GM18907 (cell line): ENCODE results near the gene SHC3.
"Not testable (repeated sequence)": the region's sequence is repeated elsewhere in the genome, so short reads cannot be mapped to it uniquely, and the experiment has no call there.

Experiments used
- ATAC-seq: cut with Tn5 transposase; IDR thresholded peaks from one replicate; pipeline ENCODE4 v1.9.1; 2021; ENCODE audit warnings: mild to moderate bottlenecking, moderate library complexity; ENCODE audit not compliant: unreplicated experiment

The SHC3 gene, protein sequence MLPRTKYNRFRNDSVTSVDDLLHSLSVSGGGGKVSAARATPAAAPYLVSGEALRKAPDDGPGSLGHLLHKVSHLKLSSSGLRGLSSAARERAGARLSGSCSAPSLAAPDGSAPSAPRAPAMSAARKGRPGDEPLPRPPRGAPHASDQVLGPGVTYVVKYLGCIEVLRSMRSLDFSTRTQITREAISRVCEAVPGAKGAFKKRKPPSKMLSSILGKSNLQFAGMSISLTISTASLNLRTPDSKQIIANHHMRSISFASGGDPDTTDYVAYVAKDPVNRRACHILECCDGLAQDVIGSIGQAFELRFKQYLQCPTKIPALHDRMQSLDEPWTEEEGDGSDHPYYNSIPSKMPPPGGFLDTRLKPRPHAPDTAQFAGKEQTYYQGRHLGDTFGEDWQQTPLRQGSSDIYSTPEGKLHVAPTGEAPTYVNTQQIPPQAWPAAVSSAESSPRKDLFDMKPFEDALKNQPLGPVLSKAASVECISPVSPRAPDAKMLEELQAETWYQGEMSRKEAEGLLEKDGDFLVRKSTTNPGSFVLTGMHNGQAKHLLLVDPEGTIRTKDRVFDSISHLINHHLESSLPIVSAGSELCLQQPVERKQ

DNA sequence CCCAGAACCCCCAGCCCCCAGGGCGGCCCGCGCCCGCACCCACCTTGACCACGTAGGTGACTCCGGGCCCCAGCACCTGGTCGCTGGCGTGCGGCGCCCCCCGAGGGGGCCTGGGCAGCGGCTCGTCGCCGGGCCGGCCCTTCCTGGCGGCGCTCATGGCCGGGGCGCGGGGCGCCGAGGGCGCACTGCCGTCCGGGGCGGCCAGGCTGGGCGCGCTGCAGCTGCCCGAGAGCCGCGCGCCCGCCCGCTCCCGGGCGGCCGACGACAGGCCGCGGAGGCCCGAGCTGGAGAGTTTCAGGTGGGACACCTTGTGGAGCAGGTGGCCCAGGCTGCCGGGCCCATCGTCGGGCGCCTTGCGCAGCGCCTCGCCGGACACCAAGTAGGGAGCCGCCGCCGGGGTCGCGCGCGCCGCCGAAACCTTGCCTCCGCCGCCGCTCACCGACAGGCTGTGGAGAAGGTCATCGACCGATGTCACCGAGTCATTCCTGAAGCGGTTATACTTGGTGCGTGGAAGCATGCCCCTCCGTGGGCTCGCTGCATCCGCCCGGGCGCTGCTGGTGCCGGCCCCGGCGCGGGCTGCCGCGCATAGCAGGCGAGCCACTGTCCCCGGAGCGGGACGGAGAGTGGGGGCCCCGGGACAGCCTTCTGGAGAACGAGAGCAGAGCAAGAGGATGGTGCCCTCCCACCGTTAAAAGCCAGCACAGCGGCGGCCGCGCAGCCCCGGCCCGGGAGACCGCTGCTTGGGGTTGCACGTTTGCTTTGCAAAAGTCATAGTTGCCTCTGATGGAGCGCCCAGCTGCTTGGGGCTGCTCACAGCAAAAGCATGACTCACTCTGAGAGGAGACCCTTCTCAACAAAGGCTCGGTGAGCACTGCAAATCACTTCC, at the start of gene SHC3:
Gene SHC3, minus strand, starts transcription at position 875 of the 886 bp plus-strand sequence. Its CDS starts 358 bp downstream, at position 517.
- ATAC-seq, result no peak

DNA sequence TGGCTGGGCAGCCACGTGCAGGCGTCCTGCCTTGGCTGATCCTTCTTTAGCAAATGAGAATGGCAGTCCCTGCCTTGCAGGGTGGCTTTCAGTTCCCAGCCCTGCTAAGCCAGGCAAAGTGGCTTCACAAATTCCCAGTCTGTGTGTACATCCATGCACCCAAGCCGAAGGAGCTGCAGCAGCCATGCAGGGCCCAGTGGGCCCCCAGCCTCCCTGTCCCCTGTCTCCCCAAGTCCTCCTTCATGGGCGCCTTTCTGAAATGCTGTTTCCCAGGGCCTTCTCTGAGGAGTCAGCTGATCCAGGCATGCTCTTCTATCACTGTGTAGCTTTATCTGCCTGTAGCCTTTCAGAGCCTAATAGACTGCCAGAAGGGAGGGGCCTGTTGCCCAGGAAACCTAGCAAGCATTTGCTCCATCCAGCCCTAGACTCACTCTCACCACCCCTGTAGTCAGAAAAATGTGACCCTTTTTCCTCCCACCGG, 47.4 kb upstream of the SHC3 start:
- ATAC-seq, result no peak

DNA sequence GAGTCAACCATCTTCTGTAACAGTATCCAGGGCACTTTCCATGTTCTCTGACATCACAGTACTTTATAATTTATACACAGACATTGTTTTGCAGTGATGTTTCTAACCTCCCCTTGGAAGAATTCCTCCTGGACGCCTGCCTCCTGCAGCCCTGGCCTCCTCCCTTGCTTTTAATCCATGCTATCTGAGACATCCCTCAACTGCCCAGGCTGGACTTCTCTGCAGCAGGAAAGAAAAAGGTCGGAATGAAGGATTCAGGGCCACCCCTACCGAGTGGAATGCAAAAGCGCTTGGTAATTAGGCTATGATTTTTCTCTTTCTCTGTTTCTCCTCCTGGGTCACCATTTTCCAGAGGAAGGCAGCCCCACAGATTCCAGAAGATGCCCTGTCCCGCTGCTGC, 47.0 kb upstream of the SHC3 start:
- ATAC-seq, result no peak

DNA sequence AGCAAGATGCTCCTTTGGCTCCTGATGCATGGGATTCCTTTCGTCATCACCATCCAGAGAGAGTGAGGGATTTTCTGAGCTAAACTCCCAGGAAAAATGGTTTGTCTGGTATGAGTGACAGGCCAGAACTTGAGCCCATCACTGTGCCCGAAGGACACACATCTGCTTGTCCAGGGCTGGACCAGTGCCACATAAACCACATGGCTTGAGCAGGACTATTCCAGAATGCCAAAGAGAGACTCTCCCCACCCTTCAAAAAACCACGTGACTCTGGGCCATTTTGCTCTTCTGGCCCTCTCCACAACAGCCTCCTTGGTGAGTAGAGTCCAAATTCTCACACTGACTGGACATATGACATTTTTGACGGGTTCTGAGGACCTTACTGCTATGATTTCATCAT, 46.4 kb upstream of the SHC3 start:
- no peak for ATAC-seq

DNA sequence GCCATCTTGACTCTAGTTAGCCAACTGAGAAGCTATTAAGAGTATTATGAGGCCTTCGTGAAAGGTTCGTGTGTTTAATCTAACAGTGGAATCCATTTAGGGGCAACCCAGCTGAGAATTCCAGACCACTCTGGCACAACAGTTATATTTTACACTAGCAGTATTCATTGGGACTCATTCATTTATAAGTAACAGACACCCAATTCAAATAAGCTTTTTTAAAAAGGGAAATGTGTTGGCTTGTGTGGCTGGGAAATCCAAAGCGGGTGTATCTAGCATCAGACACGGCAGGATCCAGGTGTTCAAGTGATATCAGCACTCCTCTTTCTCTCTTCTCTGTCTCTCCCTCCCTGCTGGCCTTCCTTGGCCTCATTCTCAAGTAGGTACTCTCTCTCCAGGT, 46.0 kb upstream of the SHC3 start:
- ATAC-seq, result no peak

DNA sequence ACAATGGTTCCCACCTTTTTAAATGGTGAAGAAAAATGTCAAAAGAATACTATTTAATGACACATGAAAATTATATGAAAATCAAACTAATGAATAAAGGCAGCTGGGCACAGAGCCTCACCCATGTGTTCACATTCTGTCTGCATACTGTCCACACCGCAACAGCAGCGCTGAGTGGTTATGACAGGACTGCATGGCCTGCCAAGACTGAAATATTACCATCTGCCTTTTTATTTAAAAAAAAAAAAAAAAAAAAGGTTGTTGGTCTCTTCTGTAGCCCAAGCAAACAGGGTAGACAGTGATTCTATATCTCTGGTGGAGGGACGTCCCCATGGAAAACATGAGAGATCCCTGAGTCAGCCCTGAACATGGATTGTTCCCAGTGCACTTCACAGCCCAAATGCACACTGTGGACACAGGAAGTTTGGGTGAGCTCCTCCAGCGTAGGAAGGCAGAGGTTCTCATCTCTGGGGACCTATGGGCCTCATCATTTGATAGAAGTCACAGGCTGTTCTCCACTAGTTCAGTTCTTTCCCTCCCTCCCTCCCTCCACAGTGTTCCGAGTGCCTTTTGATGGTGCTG, 44.9 kb upstream of the SHC3 start:
- no peak for ATAC-seq

DNA sequence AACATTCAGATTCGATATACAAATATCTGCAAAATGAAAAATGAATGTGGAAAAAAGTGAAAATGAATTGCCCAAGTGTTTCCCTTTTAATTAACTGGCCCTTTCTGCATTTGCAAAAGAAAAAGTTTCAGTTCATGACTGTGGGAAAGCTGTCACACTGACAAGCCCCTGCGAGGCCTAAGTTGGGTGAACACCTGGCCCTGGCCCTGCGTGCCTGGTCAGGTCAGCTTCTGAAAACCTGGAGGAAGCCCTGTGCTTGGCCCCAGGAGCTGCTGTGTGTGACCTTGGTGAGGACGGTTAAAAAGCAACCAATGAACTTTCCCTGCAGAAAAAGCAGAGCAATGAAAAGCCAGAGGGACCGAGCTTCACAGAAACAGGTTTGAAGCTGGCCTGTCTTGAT, 41.0 kb upstream of the SHC3 start:
- ATAC-seq, result no peak

DNA sequence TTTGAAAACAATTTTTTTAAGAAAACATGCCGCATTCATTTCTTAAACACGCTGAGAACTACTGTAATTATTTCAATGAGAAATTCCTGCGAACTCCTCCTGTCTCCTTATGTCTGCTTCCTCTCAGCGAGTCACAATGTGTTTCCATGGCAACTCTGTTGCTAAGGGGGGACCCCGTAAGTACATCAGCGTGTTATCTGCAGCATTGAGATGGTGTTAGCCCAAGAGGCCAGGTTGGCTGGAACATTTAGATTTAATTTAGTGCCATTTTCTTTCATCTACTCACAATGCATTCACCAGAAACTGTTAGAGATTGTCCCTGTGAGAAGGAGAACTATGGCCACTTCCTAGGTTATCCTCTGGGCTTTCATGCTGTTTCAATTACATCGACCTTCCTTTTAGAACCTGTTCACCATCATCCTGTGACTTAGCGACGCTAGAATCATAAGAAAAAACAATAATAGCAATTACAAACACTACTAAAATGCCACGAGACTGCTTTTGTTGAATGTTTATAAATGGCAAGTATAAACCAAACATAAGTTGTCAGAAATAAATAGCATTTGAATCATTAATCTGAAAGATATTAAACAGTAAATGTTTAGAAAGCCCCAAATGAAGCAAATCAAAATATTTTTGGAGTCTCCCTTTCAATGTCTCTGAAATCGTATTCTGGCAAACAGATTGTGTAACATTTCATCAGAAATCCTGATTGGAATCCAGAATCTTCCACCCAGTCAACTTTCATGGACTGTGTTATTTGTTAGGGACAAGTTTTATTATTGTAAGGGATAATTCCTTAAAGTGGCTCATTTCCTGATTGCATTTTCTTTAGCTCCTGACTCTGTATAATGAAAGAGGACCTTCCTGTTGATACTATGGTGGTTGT, 39.7 kb upstream of the SHC3 start:
- ATAC-seq, result no peak

DNA sequence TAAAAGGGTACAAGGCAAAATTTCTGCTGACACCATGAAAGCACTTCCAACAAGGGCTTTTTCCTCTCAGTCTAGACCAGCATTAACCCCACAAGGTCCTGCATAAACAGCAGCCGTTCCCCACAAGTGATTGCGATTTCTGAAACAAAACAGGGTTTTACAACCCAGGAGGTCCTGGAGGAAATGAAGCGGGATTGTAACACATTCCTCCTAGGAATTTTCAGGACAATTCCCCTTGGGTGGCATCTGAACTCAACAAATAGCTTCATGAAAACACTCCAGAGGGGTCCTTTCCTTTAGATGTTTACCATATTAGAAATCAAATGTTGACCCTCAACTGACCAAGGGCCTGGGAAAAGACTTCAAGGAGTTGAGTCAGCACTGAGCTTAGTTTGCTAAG, 36.7 kb upstream of the SHC3 start:
- ATAC-seq, result no peak

DNA sequence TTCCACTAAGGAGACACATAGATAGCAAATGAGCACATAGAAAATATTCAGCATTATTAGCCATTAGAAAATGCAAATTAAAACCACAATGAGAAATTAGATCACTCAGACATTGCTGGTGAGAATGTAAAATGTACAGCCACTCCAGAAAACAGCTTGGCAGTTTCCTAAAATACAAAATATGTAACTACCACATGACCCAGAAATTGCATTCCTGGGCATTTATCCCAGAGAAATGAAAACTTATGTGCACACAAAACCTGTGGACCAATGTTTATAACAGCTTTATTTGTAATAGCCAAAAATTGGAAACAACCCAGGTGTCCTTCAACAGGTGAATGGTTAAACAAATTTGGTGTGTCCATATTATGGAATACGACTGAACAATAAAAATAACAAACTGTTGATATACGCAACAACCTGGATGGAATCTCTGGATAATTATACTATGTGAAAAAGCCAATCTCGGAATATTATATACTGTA, 34.8 kb upstream of the SHC3 start:
- ATAC-seq, result no peak

DNA sequence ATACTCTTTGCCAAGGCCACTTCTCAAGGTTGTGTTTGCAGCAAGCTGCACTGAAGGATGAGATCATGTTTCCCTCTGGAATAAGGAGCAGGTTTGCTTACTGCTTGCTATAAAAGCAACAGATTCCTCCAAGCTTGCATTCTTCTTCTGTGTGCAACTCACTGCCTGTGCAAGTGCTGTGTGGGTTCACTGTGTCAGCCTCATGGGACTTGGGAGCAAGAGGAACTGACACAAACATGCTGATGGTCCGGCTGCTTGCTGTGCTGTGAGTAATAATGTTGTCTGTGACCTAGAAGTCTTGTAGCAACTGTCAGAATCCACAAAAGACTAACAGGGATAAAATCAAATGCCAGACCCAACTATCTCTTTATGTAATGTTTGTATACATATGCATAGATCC, 33.6 kb upstream of the SHC3 start:
- no peak for ATAC-seq

DNA sequence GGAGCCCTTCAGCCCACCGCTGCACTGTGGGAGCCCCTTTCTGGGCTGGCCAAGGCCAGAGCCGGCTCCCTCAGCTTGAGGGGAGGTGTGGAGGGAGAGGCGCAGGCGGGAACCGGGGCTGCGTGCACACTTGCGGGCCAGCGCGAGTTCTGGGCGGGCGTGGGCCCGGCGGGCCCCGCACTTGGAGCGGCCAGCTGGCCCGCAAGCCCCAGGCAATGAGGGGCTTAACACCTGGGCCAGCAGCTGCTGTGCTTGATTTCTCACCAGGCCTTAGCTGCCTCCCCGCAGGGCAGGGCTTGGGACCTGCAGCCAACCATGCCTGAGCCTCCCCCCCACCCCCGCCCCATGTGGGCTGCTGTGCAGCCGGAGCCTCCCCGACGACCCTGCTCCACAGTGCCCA, 30.7 kb upstream of the SHC3 start:
- not testable (repeated sequence) for ATAC-seq

DNA sequence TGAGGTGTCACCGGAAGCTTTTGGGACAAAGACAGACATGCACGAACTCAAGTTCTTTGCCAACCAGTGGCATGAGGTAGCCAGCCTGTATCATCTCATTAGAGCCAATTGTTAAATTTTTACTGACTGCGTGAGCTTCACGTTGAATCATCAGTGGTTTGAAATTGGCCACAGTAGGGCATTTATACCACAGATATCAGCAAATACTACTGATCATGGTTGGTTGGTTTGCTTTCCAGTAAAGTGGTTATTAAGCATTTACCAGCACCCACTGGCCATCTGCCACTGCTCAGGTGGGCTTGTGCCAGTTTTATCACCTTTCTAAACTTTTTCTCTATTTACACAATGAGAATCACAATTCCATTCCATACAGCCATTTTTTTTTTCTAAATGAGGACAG, 28.4 kb upstream of the SHC3 start:
- no peak for ATAC-seq

DNA sequence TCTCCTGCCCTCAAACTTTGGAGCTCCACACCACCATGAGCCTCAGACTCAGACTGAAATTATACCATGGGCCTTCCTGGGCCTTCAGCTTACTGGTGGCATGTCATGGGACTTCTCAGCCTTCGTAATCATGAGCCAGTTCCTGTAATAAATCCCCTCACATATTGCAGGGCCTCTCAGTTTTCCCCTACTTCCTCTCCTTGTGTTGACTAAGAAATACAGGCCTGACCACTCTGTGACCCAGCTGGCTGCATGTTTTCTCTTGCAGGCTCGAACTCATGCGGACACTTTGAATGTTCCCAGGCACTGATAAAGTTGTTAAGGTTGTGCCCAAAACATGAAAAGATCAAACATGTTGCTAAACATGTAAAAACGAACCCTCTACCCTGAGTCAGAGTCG, 26.2 kb upstream of the SHC3 start:
- no peak for ATAC-seq

DNA sequence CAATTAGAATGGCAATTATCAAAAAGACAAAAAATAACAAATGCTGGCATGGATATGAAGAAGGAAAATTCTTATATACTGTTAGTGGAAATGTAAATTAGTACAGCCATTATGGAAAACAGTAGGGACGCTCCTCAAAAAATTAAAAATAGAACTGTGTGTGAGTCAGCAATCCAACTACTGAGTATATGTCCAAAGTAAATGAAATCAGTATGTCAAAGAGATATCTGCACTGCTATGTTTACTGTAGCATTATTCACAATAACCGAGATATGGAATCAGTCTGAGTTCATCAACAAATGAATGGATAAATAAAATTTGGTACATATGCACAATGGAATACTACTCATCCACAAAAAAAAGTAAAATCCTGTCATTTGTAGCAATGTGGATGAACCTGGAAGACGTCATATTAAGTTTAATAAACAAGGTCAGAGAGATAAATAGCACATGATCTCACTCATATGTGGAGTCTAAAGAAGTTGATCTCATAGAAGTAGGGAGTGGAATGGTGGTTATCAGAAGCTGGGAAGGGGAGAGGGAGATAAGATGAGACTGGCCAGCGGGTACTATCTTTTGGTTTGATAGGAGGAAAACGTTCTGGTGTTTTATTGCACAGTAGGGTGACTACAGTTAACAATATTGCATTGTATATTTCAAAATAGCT, 16.6 kb upstream of the SHC3 start:
- no peak for ATAC-seq

DNA sequence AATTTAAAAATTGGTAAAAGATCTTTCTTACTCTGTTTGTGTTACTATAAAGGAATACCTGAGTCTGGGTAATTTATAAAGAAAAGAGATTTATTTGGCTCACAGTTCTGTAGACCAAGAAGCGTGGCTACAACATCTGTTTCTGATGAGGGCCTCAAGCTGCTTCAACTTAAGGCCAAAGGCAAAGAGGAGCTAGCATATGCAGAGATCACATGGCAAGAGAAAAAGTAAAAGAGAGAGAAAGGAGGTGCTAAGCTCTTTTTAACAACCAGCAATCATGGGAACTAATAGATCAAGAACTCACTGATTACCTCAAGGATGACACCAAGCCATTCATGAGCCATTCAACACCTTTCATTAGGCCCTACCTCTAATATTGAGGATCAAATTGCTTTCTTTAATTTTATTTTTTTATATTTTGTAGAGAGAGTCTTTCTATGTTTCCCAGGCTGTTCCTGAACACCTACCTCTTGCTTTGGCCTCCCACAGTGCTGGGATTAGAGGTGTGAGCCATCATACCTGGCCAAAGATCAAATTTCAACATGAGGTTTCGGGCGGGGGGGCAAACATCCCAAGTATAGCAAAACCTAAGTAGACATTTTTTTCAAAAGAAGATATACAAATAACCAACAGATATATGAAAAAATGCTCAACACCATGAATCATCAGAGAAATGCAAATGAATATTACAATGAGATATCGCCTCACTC, 16.0 kb upstream of the SHC3 start:
- ATAC-seq, result no peak

DNA sequence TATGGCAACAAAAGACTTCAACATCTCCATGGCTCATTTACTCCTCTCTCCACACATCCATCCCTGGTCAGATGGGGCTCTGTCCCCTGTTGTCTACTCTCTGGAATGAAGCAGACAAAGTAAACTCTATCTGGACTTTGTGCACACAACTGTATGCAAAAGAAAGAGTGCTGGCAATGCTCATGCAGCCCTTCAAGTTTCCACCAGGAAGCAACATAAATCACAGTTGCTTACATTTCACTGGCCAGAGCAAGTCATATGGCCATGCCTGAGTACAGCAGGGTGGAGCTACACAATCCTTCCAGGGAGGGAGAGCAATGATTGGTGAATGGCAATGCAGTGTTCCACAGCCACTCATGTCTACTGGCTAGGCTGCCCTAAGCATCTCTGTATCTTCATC, 12.4 kb upstream of the SHC3 start:
- no peak for ATAC-seq

DNA sequence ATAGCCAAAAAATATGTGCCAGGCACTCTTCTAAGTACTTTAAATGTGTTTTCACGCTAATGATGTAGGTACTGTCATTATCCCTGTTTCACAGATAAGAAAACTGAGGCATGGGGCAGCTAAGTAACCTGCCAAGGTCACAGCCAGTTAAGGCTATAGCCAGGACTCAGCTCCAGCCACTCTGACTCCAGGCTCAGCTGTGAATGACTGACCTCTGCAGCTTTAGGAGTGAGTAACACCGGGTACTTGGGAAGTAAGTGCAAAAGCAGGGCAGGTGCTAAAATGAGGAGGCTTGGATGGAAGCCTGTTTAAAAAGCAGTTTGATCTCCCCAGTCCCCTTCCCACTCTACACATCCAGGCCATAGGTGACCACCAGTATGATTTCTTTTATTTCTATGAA, 10.6 kb upstream of the SHC3 start:
- no peak for ATAC-seq

DNA sequence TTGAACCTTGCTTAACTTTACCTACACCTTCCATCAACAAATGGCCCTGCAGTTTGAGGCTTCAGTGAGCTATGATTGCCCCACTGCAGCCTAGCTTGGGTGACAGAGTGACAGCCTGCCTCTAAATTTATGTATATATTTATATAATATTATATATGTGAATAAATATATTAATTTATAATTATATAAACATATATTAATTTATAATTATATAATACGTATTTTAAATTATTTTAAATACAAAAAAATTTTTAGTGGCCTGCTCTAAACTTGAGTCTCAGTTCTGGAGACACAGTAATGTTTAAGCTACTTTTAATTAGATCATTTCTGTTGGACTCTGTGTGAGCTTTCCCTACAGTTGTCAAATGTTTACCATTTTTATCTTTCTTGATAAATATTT, 9.3 kb upstream of the SHC3 start:
- ATAC-seq, result no peak
